ENCODE data around the gene CCKAR. TPM values are rescaled to one million over a fixed set of nuclear protein-coding genes. Genes with fewer than 3 reads are reported as not detected.

CCKAR gene
- total and polyA plus RNA-seq, 2 donors (not counting 3 experiments of a cell fraction or from before 2014, with no cell fraction given): not detected

- dilution Hi-C loops (cut with MboI; ENCODE audit: extremely low pct_ligation_motif_present, low sequenced_read_pairs) (no loop called here), intact Hi-C loops (cut with micrococcal nuclease) (no loop called here)
- Histone ChIP-seq H4K20me1 (replicated peaks; ENCODE audit: control insufficient read depth, extremely low read depth, insufficient read depth, low read length) (no peaks in the 10 kb centered on the region), H3K36me3 (ENCODE audit: control insufficient read depth in 2 of 2, extremely low read depth in 1 of 2, insufficient read depth in 2 of 2, low read length in 2 of 2) (no peaks in the 10 kb centered on the region), H3K27me3 (ENCODE audit: control insufficient read depth in 2 of 2, insufficient read depth in 2 of 2, low read length in 2 of 2) (peaks cover 2 to 8% of the 10 kb centered on the region in 2 experiments), H3K27ac (ENCODE audit: insufficient read depth, low read depth, low read length) (no peak overlapping the region), H3K9me1 (replicated peaks; ENCODE audit: control insufficient read depth, extremely low read depth, insufficient read depth, low read length) (no peaks in the 10 kb centered on the region), H3K4me3 (replicated peaks in 1 of 3; ENCODE audit: insufficient read depth in 1 of 3, low read depth in 1 of 3, low read length in 3 of 3) (no peak overlapping the region), H3K9ac (replicated peaks; ENCODE audit: extremely low read depth, insufficient read depth, low read length) (no peak overlapping the region), H3K4me1 (ENCODE audit: control insufficient read depth, extremely low read depth, insufficient read depth, low read length) (no peaks in the 10 kb centered on the region), H3K9me3 (replicated peaks; ENCODE audit: control insufficient read depth, insufficient read depth, low read length) (no peaks in the 10 kb centered on the region), H3K79me2 (ENCODE audit: control insufficient read depth, insufficient read depth, low read length) (no peaks in the 10 kb centered on the region), H2AFZ (ENCODE audit: low read depth, low read length) (no peak overlapping the region), H3K4me2 (ENCODE audit: insufficient read depth, low read length) (no peak overlapping the region)
- no peak for DNase-seq (ENCODE audit: low read depth, low spot score)
- ChIA-PET POLR2A (no interaction called here), CTCF (interaction anchor here (0.6 to 1.8 kb wide), 2 partner anchors 8 to 556 kb away, joined by 3 to 7 read pairs; no protein-coding TSS in a partner anchor)
- BruUV-seq (replicated peaks): no TSS peak
- TF ChIP-seq POLR2A (IDR thresholded peaks at IDR 0.05; ENCODE audit: low read depth, low read length) (no peak), GATA2 (IDR thresholded peaks at IDR 0.05; ENCODE audit: insufficient read depth, insufficient read length, low read depth, low read length) (no peak), POLR2AphosphoS5 (IDR thresholded peaks at IDR 0.05; ENCODE audit: insufficient read depth, low read depth, low read length) (no peak), JUN (IDR thresholded peaks at IDR 0.05; ENCODE audit: borderline replicate concordance, insufficient read depth, insufficient read length, low read depth) (no peak), FOS (IDR thresholded peaks at IDR 0.05; ENCODE audit: borderline replicate concordance, insufficient read depth, low read length) (no peak), CTCF (IDR thresholded peaks at IDR 0.05; ENCODE audit: extremely low read depth in 1 of 2, insufficient read depth in 1 of 2, low read depth in 1 of 2, low read length in 2 of 2) (no peak), MYC (IDR thresholded peaks at IDR 0.05; ENCODE audit: low read depth, low read length) (no peak), EZH2 (IDR thresholded peaks at IDR 0.05; ENCODE audit: borderline replicate concordance, low read depth, low read length, severe bottlenecking) (no peak)
- TF ChIP-seq, protein P1, sequence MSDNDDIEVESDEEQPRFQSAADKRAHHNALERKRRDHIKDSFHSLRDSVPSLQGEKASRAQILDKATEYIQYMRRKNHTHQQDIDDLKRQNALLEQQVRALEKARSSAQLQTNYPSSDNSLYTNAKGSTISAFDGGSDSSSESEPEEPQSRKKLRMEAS (IDR thresholded peaks at IDR 0.05; ENCODE audit: insufficient read depth, insufficient read length): no peak
- no peak for FAIRE-seq
Observed at GRCh38 chr4:26450418-26450817, 39.9 kb downstream of the CCKAR start.
